Astrocyte (in vitro differentiated cells and primary cell): ENCODE measurements around the gene WWC2. TPM values are rescaled to one million over a fixed set of nuclear protein-coding genes. Genes with fewer than 3 reads are reported as not detected.

ENCODE experiments used
- DNase-seq: peaks from one replicate; pipeline ENCODE4 v3.0.0-alpha.2; 2010; ENCODE audit warnings: low read depth
- FAIRE-seq: peaks from 2 replicates; lab custom pipeline; 2011; peaks lifted over from hg19 to GRCh38; lab: Jason Lieb, UNC
- H2AFZ ChIP-seq: 2 replicates; pipeline ENCODE4 v1.6.0; 2012; ENCODE audit warnings: low read depth, low read length, inconsistent platforms
- H3K27ac ChIP-seq: 2 replicates; pipeline ENCODE4 v1.5.1; 2011; ENCODE audit warnings: low read depth, low read length, inconsistent platforms
- H3K27me3 ChIP-seq: 2 replicates; pipeline ENCODE4 v1.6.0; 2011; ENCODE audit warnings: low read length, inconsistent platforms; ENCODE audit not compliant: insufficient read depth
- H3K36me3 ChIP-seq: 2 replicates; pipeline ENCODE4 v1.5.1; 2011; ENCODE audit warnings: low read length, inconsistent platforms; ENCODE audit not compliant: insufficient read depth
- H3K4me1 ChIP-seq: 2 replicates; pipeline ENCODE4 v1.5.1; 2011; ENCODE audit warnings: low read length, inconsistent platforms; ENCODE audit not compliant: insufficient read depth
- H3K4me2 ChIP-seq: 2 replicates; pipeline ENCODE4 v1.6.0; 2012; ENCODE audit warnings: low read length, inconsistent platforms
- H3K4me3 ChIP-seq: 2 replicates; pipeline ENCODE4 v1.5.1; 2011; ENCODE audit warnings: low read depth, mild to moderate bottlenecking, low read length, inconsistent platforms; ENCODE audit not compliant: insufficient read depth
- H3K79me2 ChIP-seq: 2 replicates; pipeline ENCODE4 v1.6.0; 2012; ENCODE audit warnings: mild to moderate bottlenecking, low read length, inconsistent platforms; ENCODE audit not compliant: insufficient read depth
- H3K9ac ChIP-seq: 2 replicates; pipeline ENCODE4 v1.6.0; 2012; ENCODE audit warnings: mild to moderate bottlenecking, low read length, inconsistent platforms
- H3K9me3 ChIP-seq: 2 replicates; pipeline ENCODE4 v1.5.1; 2012; ENCODE audit warnings: low read depth, mild to moderate bottlenecking, low read length, inconsistent platforms; ENCODE audit not compliant: insufficient read depth
- H4K20me1 ChIP-seq: 2 replicates; pipeline ENCODE4 v1.6.0; 2012; ENCODE audit warnings: low read length, inconsistent platforms; ENCODE audit not compliant: insufficient read depth
- H3K27ac Mint-ChIP-seq: one replicate; pipeline ENCODE4 v1.8.0; 2021; ENCODE audit warnings: mild to moderate bottlenecking, mixed read lengths; ENCODE audit not compliant: unreplicated experiment
- H3K27me3 Mint-ChIP-seq: one replicate; pipeline ENCODE4 v1.8.0; 2021; ENCODE audit warnings: low read depth, mixed read lengths; ENCODE audit not compliant: unreplicated experiment
- H3K36me3 Mint-ChIP-seq: one replicate; pipeline ENCODE4 v1.8.0; 2021; ENCODE audit warnings: low read depth, mixed read lengths; ENCODE audit not compliant: unreplicated experiment
- H3K4me1 Mint-ChIP-seq: one replicate; pipeline ENCODE4 v1.8.0; 2021; ENCODE audit warnings: low read depth, mixed read lengths; ENCODE audit not compliant: unreplicated experiment
- H3K4me3 Mint-ChIP-seq: one replicate; pipeline ENCODE4 v1.8.0; 2021; ENCODE audit warnings: mild to moderate bottlenecking, moderate library complexity, mixed read lengths; ENCODE audit not compliant: unreplicated experiment
- H3K9me3 Mint-ChIP-seq: one replicate; pipeline ENCODE4 v1.8.0; 2021; ENCODE audit warnings: mild to moderate bottlenecking, mixed read lengths; ENCODE audit not compliant: unreplicated experiment
- EZH2 ChIP-seq: IDR thresholded peaks from 2 replicates; pipeline ENCODE4 v1.6.1; 2012; ENCODE audit warnings: mild to moderate bottlenecking, low read length, inconsistent platforms; ENCODE audit not compliant: insufficient read depth
- total RNA-seq: library from RNA; stranded (reverse); gene quantifications from 2 replicates; pipeline ENCODE4 v1.2.1, GENCODE V29; 2021
- TF ChIP-seq, protein P1 (sequence below): IDR thresholded peaks from 2 replicates; pipeline ENCODE4 v1.5.1; 2011; ENCODE audit warnings: low read depth, mild to moderate bottlenecking, inconsistent platforms, low read length, moderate library complexity; ENCODE audit not compliant: insufficient read depth

Gene WWC2
- total RNA-seq, 1 donor from 2014 or later = 62.6 TPM

DNA sequence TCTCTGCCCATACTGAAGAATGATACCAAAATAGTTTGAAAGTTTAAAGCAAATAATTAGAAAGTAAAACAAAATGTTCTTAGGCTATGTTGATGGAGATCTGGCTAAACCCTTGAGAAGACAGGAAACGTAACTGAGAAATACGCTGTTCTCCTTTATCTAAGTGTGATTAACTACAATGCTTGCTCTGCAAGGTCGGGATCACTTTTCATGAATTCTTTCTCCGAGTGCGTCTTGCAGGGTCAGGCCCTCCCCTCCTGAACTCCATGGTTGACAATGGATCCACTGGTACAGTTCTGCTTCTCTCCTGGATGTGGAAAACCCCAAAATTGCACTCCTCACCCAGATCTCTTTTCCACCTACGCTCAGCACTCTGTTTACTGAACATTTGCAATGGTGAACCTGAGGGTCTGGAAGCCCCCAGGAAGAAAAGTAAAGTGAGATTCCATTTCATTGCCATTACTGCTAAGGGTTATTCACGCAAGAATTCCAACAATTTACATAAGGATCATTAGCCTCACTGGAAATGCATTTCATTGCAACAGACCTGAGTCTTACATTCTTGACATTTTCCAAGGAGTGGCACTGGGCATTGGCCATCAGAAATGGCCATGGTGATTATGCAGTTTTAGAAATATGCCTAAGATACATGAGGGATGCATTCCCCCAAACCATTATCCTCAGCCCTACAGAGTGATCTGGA, 24.6 kb upstream of the WWC2 start:
- Mint-ChIP-seq H3K27me3 (peaks cover 6% of the 10 kb centered on the region), H3K4me3 (no peak overlapping the region), H3K36me3 (no peaks in the 10 kb centered on the region), H3K4me1 (peaks cover 2% of the 10 kb centered on the region), H3K27ac (peak overlapping the region; percentile 20), H3K9me3 (peaks cover 9% of the 10 kb centered on the region)
- H2AFZ ChIP-seq = no peak overlapping the region
- H3K4me3 ChIP-seq = no peak overlapping the region
- no peaks in the 10 kb centered on the region for H4K20me1 ChIP-seq
- H3K79me2 ChIP-seq = no peaks in the 10 kb centered on the region
- H3K27ac ChIP-seq = no peak overlapping the region
- no peaks in the 10 kb centered on the region for H3K9me3 ChIP-seq
- TF ChIP-seq, protein P1, sequence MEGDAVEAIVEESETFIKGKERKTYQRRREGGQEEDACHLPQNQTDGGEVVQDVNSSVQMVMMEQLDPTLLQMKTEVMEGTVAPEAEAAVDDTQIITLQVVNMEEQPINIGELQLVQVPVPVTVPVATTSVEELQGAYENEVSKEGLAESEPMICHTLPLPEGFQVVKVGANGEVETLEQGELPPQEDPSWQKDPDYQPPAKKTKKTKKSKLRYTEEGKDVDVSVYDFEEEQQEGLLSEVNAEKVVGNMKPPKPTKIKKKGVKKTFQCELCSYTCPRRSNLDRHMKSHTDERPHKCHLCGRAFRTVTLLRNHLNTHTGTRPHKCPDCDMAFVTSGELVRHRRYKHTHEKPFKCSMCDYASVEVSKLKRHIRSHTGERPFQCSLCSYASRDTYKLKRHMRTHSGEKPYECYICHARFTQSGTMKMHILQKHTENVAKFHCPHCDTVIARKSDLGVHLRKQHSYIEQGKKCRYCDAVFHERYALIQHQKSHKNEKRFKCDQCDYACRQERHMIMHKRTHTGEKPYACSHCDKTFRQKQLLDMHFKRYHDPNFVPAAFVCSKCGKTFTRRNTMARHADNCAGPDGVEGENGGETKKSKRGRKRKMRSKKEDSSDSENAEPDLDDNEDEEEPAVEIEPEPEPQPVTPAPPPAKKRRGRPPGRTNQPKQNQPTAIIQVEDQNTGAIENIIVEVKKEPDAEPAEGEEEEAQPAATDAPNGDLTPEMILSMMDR = no peak
- no peak for TF ChIP-seq EZH2
- H3K9ac ChIP-seq = no peak overlapping the region
- peaks cover 6% of the 10 kb centered on the region for H3K4me1 ChIP-seq
- DNase-seq (peak; percentile 72), FAIRE-seq (peak; percentile 41)
- H3K36me3 ChIP-seq = no peaks in the 10 kb centered on the region
- H3K27me3 ChIP-seq = no peaks in the 10 kb centered on the region
- no peak overlapping the region for H3K4me2 ChIP-seq

DNA sequence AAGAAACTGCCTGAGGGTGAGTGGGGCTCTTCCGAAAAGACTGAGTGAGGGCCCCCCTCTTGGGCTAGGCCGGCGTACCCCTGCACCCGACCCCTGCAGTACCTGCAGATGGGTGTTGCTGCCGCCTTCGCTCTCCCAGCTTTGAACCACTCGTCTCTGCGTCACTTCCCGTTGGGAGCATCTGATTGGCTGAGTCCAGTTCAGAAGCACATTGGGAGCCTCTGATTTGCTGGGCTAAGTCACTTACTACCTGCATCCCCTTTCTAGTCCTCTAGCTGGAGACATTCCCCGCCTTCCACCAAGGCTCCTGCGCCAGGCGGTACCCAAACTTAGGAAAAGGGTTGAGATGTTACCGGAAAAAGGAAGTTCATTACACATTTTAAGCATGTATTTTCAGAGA, 20.4 kb upstream of the WWC2 start:
- no peak overlapping the region for H3K4me3 Mint-ChIP-seq

More for the DNA sequence above, 20.4 kb upstream of the WWC2 start:
- FAIRE-seq (no peak), DNase-seq (no peak)
- Mint-ChIP-seq H3K9me3 (no peaks in the 10 kb centered on the region), H3K27me3 (peaks cover 11% of the 10 kb centered on the region), H3K36me3 (peaks cover 1% of the 10 kb centered on the region), H3K4me1 (peaks cover under 1% of the 10 kb centered on the region), H3K27ac (no peak overlapping the region)
- H3K4me3 ChIP-seq = no peak overlapping the region
- no peaks in the 10 kb centered on the region for H3K36me3 ChIP-seq
- no peak for TF ChIP-seq EZH2
- TF ChIP-seq, protein P1 = no peak
- no peaks in the 10 kb centered on the region for H3K9me3 ChIP-seq
- no peak overlapping the region for H3K9ac ChIP-seq
- H3K27ac ChIP-seq = no peak overlapping the region
- H3K4me2 ChIP-seq = no peak overlapping the region
- peaks cover 6% of the 10 kb centered on the region for H3K4me1 ChIP-seq
- H2AFZ ChIP-seq = no peak overlapping the region
- H3K79me2 ChIP-seq = no peaks in the 10 kb centered on the region
- no peaks in the 10 kb centered on the region for H3K27me3 ChIP-seq
- no peaks in the 10 kb centered on the region for H4K20me1 ChIP-seq
